Activated naive CD8-positive, alpha-beta T cell treated with anti-CD3 and anti-CD28 coated beads, Interleukin-2, amount 50 U/mL, for 16 hours (primary cell): ENCODE results near the gene C1QTNF1.

Experiments
- DNase-seq: peaks from one replicate; pipeline ENCODE4 v3.0.0-alpha.2; 2020; ENCODE audit warnings: low read depth, low spot score

The C1QTNF1 gene

DNA sequence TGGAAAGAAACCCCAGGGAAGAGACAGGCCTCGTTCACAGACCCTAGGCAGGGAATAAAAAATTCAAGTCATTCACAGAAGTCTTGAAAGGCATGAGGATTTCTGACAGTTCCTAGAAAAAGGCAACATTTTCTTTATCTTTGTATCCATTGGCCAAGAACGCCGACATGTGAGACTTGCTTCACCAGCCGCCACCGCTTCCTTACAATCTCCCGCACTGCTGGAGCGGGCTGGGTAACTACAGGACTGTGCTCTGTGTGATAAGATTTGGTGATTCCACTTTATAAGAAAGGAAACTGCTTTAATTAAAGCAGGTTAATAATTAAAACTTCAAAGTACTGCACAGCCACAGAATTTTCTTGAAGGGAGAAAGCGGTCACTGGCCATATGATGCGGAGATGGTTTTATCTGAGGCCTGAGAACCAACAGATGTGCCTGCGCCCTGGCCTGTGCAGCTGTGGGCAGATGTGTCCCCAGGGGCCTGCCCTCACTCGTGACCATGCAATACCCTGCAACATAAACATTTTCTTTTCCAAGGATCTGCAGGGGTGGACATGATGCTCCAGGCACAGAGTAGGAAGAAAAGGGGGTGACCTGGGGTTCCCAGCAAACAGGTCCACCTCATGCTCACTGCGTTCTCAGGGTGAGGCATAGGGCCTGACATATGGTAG, 31.3 kb upstream of the C1QTNF1 start:
- DNase-seq = no peak

DNA sequence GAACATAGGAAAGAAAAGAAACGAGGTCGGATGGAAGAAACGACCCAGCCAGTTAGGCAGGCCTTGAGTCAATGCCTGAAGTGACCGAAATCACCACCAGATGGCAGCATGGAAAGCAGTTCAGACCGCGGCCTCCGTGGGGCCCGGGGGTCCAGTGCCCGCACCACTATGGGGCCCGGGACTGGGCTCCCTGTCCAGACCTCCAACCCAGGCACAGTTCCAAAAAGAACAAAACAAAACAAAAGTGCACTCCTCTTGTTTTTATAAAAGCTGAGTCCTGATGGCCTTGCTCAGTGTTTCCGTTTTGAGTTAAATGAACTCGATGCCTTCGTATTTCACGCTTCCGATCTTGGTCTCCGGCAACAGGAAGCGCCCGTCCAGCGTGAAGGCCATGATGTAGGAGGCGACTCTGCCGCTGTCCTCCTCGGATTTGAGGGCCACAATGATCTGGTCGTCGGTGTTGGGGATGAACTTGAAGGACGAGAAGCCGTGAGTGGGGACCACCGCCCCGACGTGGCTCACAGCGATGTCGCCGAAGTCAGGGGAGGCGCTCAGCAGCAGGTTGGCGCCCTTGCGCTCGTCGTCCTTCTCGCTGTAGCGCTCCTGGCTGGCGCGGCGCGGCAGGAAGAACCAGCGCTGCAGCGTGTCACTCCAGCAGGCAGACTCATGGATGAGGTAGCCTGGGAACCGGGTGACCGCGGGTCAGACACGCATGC, 30.6 kb upstream of the C1QTNF1 start:
- peak; percentile 21 for DNase-seq

DNA sequence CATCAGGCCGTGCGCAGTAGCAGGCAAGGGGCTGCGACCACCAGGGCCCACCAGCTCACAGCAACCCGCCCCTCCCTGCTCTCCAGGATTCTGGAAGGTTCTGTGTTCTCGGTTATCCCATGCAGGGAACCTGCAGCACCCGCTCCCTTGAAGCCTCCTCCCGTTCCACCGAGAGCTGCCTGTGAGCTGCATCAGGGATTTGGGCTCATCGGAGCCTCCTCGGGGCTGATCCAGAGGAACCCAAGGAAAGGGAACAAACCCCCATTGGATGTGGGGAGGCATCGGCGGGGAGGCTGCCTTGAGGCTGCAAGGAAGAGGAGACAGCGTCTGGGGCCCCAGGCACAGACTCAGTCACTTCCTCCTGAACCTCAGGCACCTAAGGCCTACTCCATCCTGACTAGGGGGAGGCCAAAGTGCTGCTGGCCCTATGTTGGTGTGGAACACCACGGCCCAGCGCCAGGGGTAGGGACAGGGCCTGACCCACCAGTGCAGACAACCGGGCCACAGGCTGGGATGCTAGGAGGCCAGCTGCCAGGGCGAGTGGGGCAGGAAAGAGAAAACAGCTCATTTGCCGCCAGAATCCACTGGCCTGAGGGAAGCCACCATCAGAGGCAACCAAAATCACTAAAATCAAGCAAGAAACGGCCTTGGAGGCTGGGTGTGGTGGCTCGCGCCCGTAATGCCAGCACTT, 29.8 kb upstream of the C1QTNF1 start:
- DNase-seq = no peak

DNA sequence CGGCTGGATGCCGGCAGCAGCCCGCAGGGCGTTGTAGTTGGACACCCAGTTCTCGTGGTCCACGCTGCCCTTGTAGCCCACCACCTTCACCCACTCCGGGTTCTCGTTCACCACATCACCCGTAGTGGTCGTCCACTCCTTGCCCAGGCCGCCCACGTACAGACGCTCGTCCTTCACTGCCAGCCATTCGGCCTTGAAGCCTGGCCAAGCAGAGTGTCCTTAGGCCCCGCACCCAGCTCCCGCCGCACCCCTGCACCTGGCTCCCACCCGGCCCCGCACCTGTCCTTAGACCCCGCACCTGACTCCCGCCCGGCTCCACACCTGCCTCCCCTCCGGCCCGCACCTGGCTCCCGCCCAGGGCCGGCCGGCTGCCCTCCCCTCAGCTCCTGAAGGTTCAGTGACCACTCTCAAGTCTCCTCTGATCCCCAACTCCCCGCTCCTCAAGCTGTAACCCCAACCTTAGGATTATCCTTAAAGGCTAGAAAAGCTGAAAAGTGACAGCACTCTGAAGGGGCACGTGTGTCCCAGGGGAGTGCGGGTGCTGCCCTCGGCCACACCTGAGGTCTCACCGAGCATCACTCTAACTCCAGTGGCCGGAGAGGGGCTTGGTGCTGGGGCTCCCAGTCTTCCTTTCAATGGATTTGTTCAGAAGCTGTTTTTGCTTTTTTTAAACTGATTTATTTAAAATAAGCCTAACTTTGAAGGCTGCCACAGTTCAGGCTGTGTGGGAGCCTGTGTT, 28.8 kb upstream of the C1QTNF1 start:
- no peak for DNase-seq

DNA sequence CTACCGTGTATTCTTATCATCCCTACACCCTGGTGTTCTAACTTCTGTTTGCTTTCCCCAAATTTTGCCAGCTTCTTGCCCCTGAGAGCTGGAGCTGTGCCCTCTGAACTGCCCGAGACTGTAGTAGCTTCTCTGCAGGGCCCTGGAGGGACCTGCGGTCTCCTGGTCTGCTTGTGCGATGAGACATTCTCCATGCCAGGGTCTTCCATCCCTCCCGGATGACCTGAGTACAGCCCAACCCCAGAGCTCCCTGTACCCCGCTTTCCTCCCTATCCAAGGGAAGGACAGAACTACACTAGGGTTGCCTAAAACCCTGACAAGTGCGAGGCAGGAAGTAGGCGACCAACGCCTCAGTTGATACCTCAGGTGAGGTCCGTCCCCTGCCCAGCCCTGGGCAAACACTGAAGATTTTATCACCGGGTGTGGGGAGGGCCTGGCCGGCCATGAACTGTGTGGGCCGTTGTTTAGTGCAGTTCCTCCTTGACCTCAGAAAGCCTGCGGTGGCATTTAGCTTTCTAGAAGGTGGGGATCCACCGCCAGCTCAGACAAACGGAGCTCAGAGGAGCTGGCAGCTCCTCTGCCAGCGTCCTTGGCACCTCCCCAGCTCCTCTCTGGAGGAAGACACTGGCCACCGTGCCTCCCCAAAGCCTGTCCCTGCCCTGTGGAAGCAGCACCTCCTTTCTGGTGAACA, 28.1 kb upstream of the C1QTNF1 start:
- no peak for DNase-seq

DNA sequence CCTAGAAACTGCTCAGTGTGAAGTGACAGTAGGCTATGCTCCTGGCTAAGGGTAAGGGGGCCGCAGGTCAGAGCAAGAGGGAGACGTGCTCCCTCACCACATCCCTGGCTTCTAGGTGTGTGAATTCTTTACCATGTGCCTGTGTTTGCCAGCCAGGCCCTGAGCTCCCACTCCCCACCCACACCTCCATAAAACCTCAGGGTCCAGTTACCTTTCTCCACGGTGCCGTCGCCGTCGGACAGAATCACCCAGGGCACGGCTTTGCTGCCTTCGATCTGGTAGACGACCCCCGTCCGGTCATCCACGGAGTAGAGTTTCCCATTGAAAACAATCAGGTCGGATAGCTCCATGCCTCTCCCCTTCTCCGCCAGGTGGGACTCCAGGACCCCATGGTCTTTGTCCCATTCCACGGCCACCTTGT, 27.2 kb upstream of the C1QTNF1 start:
- no peak for DNase-seq

DNA sequence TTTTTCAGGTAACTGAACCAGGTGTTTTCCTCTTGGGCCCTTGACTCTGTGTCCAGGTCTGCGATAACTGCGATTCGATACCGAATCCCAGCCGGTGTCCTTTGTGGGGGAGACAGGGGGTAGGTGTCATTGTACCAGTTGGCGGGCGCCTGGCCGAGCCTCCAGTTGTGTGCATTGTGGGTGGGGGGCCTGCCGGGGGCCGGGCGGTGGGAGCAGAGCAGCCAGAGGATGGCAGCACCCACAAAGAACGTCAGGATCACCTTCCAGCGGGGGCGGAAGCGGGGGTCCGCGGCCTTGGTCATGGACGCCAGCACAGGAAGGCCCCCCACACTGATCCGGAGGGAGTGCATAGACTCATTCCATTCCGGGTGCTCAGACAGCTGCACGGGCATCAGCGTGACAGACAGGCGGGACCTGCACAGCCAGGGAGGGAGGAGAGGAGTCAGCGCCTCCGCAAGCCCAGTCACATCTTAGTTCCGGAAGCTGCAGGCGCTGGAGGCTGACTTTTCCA, 26.7 kb upstream of the C1QTNF1 start:
- DNase-seq = no peak

DNA sequence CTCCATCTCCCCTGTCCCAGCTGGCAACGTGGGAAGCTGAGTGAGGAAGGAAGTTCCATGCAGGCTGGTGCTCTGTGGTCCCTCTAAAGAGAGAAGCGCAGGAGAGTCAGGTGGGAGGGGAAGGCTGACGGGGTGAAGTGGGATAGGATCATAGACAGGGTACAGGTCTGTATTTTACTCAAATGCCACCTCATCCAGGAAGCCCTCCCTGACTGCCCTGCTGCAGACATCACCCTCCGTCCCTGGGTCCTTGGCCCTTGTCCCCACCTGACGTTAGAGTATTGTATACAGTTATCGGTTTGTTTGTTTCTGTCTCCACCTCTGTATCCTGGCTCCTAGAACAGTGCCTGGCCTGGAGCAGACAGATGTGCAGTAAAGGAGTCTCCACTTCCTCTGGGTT, 26.1 kb upstream of the C1QTNF1 start:
- no peak for DNase-seq

DNA sequence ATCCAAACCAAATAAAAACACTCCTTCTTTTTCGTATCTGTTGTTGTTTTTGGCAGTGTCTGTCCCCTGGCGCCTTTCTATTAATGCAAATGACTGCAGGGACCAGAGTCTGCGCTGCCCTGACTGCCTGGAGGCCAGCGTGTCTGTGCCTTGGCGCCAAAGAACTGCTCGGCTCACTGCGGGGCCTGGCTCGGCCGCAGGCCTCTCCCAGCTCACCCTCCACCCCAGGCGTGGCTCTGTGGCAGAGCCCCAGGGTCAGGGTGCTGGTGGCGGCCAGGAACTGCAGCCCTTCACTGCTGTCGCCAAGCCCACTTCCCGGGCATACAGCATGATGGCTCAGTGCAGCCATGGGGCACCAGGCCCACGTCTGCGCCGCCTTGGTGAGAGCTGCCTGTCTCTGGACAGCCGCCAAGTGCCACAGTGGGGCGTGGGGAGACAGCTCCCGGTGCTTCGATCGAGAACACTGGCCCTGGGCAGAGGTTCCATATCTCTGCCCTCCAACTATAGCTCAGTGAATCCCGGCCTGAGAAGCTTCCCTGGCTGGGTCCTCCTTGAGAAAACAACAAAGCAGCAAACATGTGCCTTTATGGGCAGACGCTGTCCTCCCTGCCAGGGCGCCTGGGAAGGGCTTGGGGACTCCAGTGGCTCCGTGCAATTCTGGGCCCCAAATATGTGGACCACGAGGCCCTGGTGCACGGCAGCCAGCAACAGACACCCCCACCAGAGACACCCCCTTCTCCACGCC, 25.5 kb upstream of the C1QTNF1 start:
- no peak for DNase-seq

DNA sequence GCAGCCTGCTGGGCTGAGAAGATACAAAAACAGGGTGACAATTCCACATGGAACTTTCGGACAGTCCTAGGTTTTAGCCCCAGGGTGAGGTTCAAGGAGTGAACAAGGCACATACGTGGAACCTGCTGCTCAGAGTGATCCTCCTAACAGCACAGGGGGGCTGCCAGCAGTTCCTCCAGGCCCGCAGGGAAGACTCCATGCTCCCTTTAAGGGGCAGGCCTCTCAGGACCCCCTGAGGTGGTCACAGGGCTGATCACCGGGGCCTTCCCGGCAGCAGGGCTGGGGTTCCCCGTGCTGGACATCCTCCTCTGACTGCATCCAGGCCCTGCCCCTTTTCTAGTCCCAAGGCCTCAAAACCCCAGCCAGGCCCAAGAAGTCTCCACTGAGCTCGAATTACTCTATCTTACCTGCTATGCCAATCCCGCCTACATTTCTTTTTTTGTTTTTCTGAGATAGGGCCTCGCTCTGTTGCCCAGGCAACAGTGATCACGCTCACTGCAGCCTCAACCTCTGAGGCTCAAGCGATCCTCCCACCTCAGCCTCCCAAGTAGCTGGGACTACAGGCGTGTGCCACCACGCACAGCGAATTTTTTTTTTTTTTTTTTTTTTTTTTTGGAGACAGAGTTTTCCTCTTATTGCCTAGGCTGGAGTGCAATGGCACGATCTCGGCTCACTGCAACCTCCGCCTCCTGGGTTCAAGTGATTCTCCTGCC, 24.8 kb upstream of the C1QTNF1 start:
- DNase-seq = no peak

DNA sequence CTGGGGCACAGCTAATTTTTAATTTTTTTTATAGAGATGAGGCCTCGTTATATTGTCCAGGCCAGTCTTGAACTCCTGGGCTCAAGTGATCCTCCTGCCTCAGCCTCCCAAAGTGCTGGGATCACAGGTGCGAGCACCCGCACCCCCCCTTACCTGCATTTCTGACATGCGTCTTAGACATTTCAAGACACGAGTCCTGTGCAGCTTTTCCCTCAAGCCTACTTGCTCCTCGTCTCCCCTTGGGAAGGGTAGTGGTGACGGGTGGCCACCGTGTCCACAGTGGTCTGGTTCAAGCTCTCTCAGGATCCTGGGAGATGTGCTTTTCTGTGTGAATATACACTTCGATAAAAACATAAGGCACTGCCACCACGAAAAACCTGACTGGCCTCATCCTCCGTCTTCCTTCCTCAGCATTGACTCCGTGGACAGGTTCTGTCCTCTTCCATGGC, 24.0 kb upstream of the C1QTNF1 start:
- no peak for DNase-seq

DNA sequence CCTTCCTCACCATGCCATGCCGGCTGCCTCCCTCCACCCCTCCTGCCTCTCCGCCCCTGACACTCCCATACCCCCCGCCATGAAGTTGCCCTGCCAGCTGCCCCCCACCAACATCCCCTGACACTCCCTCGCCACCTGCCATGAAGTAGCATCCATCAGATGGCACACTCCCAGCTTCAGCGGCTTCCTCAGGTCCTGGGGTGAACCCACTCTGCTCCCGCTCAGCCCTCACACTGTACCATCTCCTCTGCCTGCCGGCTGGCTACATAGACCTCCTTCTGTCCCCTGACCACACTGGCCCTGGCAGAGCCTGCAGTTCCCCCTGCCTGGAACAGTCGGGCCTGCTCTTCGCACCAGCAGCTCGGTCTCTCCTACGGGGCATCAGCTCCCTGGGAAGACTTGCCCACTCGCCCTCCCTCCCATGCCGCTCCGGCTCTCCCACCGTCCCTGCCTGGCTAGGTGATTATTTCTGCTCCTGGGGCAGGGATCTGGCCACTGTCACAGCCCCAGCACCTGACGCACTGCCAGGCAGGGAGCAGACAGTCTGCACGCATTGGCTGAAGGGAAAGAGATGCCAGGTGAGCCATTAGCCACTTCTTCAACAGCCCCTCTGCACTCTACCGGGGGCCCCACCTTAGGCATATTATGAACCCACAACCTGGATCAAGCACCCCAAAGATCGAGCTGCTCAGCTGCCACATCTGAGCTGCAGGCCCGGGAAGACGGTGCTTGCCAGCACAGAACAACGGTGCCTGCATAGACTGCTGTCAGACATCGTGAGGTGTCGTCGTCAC, 23.4 kb upstream of the C1QTNF1 start:
- no peak for DNase-seq

DNA sequence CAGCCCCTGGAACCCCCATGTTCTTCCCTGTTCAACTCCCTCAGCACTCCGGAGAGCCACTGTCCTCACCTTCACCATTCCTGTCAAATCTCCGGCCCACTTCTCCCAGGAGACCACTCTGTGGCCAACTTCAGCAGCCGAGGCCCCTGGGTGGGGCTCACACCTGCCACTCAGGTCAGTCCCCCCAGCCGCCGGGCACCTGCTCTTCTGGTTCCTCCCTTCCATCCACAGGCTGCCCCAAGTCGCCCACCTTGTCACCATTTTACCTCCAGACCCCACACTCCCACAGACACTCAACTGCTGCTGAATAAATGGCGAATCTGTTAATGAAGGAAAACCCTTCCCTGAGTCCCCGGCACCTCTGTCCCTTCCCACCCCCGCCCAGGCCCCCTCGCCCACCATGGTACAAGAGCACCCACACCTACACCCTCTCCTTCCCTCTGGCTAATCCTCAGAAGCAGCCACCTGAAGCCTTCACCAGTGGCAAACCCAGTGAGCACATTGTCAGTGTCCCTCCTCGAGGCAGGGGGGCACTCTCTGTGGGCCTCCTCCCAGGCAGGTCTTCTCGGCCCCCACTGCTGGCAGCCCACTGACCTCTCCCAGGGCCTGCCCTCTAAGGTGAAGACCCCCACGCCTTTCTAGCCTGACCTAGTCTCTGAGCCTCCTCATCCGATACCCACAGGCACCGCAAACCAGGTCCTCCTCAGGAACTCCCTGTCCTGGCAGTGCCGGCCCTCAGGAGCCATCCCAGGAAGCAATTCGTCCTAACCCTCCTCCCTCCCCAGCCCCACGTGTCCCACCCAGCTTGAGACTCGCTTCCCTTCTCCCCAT, 22.6 kb upstream of the C1QTNF1 start:
- no peak for DNase-seq

DNA sequence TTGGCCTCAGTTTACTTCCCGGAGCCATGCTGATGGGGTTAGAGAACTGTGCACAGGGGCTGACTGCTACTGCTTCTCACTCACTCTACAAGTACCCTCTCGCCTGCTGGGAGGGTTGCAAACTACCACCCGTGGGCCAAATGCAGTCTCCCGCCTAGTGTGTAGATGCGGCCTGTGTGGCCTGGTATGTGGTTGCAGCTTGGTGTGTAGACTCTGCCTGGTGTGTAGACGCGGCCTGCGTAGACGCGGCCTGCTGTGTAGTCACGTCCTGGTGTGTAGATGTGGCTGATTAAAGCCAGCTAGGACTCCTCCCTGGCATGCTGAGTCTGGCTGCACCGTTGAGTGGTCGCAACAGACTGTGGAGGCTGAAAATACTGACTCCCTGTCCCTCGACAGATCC, 21.7 kb upstream of the C1QTNF1 start:
- DNase-seq = no peak

DNA sequence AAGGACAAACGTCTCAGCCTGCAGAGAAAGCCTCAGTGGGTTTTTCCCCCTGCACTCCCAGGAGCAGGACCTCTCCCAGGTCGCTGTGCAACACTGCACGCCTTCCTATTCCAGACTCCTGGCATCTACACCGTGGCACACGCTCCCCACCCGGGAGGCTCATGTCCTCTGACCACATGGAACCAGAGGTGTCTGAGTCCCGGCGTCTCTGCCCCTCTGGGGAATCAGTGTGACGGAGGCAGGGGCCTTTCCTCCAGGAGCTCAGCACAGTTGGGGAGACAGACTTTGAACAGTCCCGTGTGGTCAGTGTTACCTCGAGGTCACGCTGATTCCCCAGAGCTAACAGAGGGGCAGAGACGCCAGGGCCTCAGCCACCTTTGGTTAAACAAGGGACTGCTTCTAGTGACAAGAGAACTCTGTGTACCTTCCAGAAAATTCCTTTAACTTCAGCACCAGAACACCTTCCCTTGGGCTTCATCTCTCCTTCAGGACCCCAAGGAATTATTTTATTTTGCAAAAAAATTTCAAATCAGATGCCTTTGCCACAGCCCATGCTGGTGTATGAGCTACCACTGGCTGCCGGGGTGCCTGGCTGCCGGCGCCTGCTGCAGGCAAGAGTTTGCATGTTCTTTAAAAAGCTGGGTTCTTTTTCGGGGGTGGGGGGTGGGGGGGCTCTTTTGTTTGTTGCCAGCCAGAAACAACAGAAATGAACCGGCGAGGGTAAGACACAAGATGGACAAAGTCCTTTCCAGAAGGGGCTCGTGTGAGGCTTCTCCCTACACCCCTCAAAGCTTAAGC, 21.0 kb upstream of the C1QTNF1 start:
- DNase-seq = no peak

DNA sequence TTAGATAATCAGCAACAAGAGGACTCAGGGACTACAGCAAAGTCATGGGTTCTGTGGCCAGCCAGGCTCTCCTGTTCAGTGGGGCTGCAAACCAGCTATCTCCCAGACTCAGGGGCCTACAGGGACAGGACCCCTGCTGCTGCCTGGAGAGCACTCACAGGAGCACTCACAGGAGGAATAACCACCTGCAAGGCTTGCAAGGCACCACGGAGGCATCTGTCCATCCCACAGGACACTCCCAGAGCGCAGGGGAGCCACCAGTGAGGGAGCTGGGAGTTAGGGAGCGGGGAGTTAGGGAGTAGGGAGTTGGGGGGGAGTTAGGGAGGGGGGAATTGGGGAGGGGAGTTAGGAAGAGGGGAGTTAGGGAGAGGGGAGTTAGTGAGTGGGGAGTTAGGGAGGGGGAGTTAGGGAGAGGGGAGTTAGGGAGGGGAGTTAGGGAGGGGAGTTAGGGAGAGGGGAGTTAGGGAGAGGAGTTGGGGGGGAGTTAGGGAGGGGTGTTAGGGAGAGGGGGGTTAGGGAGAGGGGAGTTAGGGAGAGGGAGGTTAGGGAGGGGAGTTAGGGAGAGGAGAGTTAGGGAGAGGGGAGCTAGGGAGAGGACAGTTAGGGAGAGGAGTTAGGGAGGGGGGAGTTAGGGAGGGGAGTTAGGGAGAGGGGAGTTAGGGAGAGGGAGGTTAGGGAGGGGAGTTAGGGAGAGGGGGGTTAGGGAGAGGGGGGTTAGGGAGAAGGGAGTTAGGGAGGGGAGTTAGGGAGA, 20.1 kb upstream of the C1QTNF1 start:
- no peak for DNase-seq
